ENCODE data around the gene SLC16A11. TPM values are rescaled to one million over a fixed set of nuclear protein-coding genes. Genes with fewer than 3 reads are reported as not detected.
"Not testable (repeated sequence)": the region's sequence is repeated elsewhere in the genome, so short reads cannot be mapped to it uniquely, and the experiment has no call there.

Gene SLC16A11
- total RNA-seq, 1 experiment from 2014 or later, result not detected

DNA sequence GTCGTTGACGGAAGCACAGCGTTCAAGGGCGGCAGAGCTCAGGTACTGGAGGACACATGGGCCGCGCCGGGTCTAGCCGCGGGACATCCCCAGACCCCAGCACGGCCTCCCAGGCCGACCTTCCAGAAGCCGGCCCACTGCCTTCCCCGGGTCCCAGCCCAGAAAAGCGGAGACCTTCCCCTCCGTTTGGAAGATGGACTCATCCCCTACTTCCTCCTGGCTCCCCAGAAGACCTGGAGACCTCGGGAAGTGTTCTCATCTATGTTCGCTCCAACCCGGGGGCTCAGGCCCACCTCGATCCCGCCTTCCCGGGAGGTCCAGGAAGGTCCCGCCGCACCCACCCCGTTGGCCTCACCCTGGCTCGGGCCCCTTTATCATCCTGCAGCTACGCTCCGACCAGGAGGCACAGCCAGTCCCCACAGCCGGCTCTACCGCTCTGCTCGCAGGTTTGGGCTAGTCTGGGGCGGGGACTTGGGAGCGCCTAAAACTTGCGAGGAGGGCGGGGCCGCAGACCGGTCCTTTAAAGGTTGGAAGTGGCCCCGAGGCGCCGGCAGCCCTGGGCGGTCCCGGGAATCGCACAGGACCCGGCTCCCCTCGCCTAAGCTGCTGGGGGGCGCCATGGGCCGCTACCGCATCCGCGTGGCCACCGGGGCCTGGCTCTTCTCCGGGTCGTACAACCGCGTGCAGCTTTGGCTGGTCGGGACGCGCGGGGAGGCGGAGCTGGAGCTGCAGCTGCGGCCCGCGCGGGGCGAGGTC is 48.2 kb downstream of the SLC16A11 start, which contains the start of gene ALOX12:
Gene ALOX12 (plus strand): TSS at position 550 of the 756 bp plus-strand sequence. CDS start 69 bp downstream, at position 619.
- no TSS peak for BruUV-seq (replicated peaks)
- H3K36me3 Mint-ChIP-seq (ENCODE audit: insufficient read depth, unreplicated experiment), result peaks cover 26% of the 10 kb centered on the region
- CTCF ChIA-PET, result interaction anchor here (0.8 to 1.3 kb wide), 3 partner anchors 9 to 152 kb away, joined by 3 to 5 read pairs (median 4); no protein-coding TSS in a partner anchor
- TF ChIP-seq, protein P1, sequence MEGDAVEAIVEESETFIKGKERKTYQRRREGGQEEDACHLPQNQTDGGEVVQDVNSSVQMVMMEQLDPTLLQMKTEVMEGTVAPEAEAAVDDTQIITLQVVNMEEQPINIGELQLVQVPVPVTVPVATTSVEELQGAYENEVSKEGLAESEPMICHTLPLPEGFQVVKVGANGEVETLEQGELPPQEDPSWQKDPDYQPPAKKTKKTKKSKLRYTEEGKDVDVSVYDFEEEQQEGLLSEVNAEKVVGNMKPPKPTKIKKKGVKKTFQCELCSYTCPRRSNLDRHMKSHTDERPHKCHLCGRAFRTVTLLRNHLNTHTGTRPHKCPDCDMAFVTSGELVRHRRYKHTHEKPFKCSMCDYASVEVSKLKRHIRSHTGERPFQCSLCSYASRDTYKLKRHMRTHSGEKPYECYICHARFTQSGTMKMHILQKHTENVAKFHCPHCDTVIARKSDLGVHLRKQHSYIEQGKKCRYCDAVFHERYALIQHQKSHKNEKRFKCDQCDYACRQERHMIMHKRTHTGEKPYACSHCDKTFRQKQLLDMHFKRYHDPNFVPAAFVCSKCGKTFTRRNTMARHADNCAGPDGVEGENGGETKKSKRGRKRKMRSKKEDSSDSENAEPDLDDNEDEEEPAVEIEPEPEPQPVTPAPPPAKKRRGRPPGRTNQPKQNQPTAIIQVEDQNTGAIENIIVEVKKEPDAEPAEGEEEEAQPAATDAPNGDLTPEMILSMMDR (IDR thresholded peaks at IDR 0.05; ENCODE audit: unreplicated experiment), result no peak
- no peaks in the 10 kb centered on the region for H3K4me1 Mint-ChIP-seq (ENCODE audit: insufficient read depth, unreplicated experiment)
- H3K9me3 Mint-ChIP-seq (ENCODE audit: unreplicated experiment), result no peaks in the 10 kb centered on the region
- no peak for DNase-seq (ENCODE audit: unreplicated experiment)
- POLR2A ChIA-PET, result interaction anchor here (1.2 to 2.0 kb wide), 2 partner anchors 9 to 17 kb away, joined by 3 to 5 read pairs; partner anchors contain the start of gene RNASEK
- no peak within 1 kb of the TSS for H3K27ac Mint-ChIP-seq (ENCODE audit: low read depth, unreplicated experiment)
- intact Hi-C loops (cut with micrococcal nuclease), result no loop called here
- no peak within 1 kb of the TSS for H3K4me3 Mint-ChIP-seq (ENCODE audit: unreplicated experiment)
- H3K27me3 Mint-ChIP-seq (ENCODE audit: insufficient read depth, unreplicated experiment), result no peaks in the 10 kb centered on the region

DNA sequence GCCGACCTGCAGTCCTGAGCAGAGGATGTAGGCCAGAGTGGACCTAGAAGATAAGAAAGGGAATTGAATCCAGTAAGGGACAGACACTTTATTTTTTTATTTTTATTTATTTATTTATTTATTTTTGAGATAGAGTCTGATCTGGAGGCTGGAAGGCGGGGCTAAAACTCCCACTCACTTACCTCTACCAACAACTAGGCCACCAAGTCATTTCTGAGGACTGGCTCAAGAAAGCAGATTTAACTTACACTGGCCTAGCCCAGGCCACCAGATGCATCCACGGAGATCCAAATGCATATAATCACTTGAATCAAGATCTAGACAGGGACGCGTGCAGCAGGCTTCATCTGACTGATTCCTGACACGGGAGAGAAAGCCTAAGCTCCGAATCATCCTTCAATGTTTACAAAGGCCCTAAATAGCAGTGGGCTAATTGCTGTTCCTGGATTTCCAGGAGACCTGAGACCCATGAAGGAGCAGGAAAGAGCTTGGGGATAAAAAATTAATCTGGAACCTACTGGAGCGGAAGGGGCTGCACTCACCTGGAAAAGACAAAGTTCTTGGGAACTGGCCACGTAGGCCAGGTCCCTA is 49.1 kb downstream of the SLC16A11 start:
- CTCF ChIA-PET, result interaction anchor here (1.3 to 1.6 kb wide), 2 partner anchors 151 to 328 kb away, joined by 3 to 5 read pairs; no protein-coding TSS in a partner anchor
- no peak overlapping the region for H3K27ac Mint-ChIP-seq (ENCODE audit: low read depth, unreplicated experiment)
- TF ChIP-seq, protein P1 (IDR thresholded peaks at IDR 0.05; ENCODE audit: unreplicated experiment), result no peak
- DNase-seq (ENCODE audit: unreplicated experiment), result no peak
- POLR2A ChIA-PET, result interaction anchor here (0.6 to 2.0 kb wide), 2 partner anchors 18 to 197 kb away, joined by 3 to 5 read pairs; partner anchors contain the start of gene RNASEK
- H3K36me3 Mint-ChIP-seq (ENCODE audit: insufficient read depth, unreplicated experiment), result peaks cover 22% of the 10 kb centered on the region
- no TSS peak for BruUV-seq (replicated peaks)
- intact Hi-C loops (cut with micrococcal nuclease), result no loop called here
- no peaks in the 10 kb centered on the region for H3K27me3 Mint-ChIP-seq (ENCODE audit: insufficient read depth, unreplicated experiment)
- H3K4me1 Mint-ChIP-seq (ENCODE audit: insufficient read depth, unreplicated experiment), result no peaks in the 10 kb centered on the region
- H3K4me3 Mint-ChIP-seq (ENCODE audit: unreplicated experiment), result no peak overlapping the region
- H3K9me3 Mint-ChIP-seq (ENCODE audit: unreplicated experiment), result no peaks in the 10 kb centered on the region

DNA sequence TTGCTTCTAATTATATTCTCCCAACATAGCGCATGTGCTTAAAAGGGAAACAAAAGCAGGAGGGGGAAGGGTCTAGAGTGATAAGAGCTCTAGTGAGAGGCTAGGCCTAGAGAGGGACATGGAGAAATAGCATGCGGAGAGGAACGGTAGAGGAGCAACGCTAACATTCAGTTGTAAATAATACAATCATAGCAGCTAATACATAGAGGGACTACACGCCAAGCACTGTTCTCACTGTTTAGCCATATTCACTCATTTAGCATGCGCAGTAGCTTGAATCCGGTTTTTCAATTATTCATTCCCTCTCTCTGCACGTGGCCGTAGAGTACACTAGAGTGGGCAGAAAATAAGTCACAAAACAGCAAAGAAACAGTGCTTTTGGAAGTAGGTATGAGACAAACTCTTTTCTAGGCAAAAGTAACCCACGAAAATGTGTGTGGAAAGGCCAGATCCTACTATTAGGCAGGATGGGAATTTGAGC is 49.7 kb downstream of the SLC16A11 start:
- no peak overlapping the region for H3K27ac Mint-ChIP-seq (ENCODE audit: low read depth, unreplicated experiment)
- CTCF ChIA-PET, result interaction anchor here (0.7 to 1.6 kb wide), 3 partner anchors 80 to 327 kb away, joined by 3 to 4 read pairs (median 3); no protein-coding TSS in a partner anchor
- H3K27me3 Mint-ChIP-seq (ENCODE audit: insufficient read depth, unreplicated experiment), result no peaks in the 10 kb centered on the region
- no TSS peak for BruUV-seq (replicated peaks)
- POLR2A ChIA-PET, result interaction anchor here (0.6 to 2.0 kb wide), 2 partner anchors 18 to 196 kb away, joined by 3 to 5 read pairs; partner anchors contain the start of gene RNASEK
- H3K4me3 Mint-ChIP-seq (ENCODE audit: unreplicated experiment), result no peak overlapping the region
- no peak for DNase-seq (ENCODE audit: unreplicated experiment)
- H3K9me3 Mint-ChIP-seq (ENCODE audit: unreplicated experiment), result no peaks in the 10 kb centered on the region
- TF ChIP-seq, protein P1 (IDR thresholded peaks at IDR 0.05; ENCODE audit: unreplicated experiment), result no peak
- H3K36me3 Mint-ChIP-seq (ENCODE audit: insufficient read depth, unreplicated experiment), result peaks cover 22% of the 10 kb centered on the region
- H3K4me1 Mint-ChIP-seq (ENCODE audit: insufficient read depth, unreplicated experiment), result no peaks in the 10 kb centered on the region
- intact Hi-C loops (cut with micrococcal nuclease), result no loop called here

DNA sequence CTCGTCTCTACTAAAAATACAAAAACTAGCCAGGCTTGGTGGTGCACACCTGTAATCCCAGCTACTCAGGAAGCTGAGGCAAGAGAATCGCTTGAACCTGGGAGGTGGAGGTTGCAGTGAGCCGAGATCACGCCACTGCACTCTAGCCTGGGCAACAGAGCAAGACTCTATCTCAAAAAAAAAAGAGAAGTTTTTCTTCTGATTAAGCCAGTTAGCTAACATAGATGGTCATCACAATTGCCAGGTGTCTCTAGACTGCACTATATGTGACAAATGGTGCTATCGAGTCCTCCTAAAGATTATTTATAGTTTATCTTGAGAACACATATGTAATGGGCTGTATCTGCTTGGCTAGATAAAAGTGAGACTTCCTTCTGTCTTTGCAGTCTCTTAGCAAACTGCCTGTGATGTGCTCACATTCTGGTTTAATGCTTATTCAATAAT is 50.3 kb downstream of the SLC16A11 start:
- H3K36me3 Mint-ChIP-seq (ENCODE audit: insufficient read depth, unreplicated experiment), result peaks cover 22% of the 10 kb centered on the region
- H3K4me3 Mint-ChIP-seq (ENCODE audit: unreplicated experiment); H3K9me3 Mint-ChIP-seq (ENCODE audit: unreplicated experiment); intact Hi-C loops (cut with micrococcal nuclease); DNase-seq (ENCODE audit: unreplicated experiment); POLR2A ChIA-PET; H3K27me3 Mint-ChIP-seq (ENCODE audit: insufficient read depth, unreplicated experiment); H3K27ac Mint-ChIP-seq (ENCODE audit: low read depth, unreplicated experiment); H3K4me1 Mint-ChIP-seq (ENCODE audit: insufficient read depth, unreplicated experiment); BruUV-seq (replicated peaks): not testable (repeated sequence)
- CTCF ChIA-PET, result interaction anchor here (0.7 to 1.6 kb wide), 3 partner anchors 79 to 327 kb away, joined by 3 to 4 read pairs (median 3); no protein-coding TSS in a partner anchor

Other genes with a start within 250 kb of the SLC16A11 start
- gene TEKT1, start 212.4 kb downstream of the SLC16A11 start, total RNA-seq (2022), result 0.27 TPM in 1 of 2 replicates, not detected in the other
- gene ALOX12, start 48.0 kb downstream of the SLC16A11 start, total RNA-seq (2022), result not detected in 2 replicates
- 155 and 209 TPM in 2 replicates for gene RNASEK, start 31.5 kb downstream of the SLC16A11 start, total RNA-seq (2022)
- gene BCL6B, start 21.0 kb downstream of the SLC16A11 start, total RNA-seq (2022), result not detected in 2 replicates
- 7.5 and 11.1 TPM in 2 replicates for gene SLC16A13, start 8.1 kb downstream of the SLC16A11 start, total RNA-seq (2022)
- not detected in 2 replicates for gene CLEC10A, start 36.2 kb upstream of the SLC16A11 start, total RNA-seq (2022)
- not detected in 2 replicates for gene ASGR2, start 70.7 kb upstream of the SLC16A11 start, total RNA-seq (2022)
- gene ASGR1, start 135.3 kb upstream of the SLC16A11 start, total RNA-seq (2022), result 0.37 and 0.59 TPM in 2 replicates
- gene DLG4, start 175.7 kb upstream of the SLC16A11 start, total RNA-seq (2022), result 7.6 TPM in 2 replicates
- 387 and 413 TPM in 2 replicates for gene ACADVL, start 175.8 kb upstream of the SLC16A11 start, total RNA-seq (2022)
- 34.9 and 37.4 TPM in 2 replicates for gene DVL2, start 190.4 kb upstream of the SLC16A11 start, total RNA-seq (2022)
- 41.8 and 47.1 TPM in 2 replicates for gene PHF23, start 195.4 kb upstream of the SLC16A11 start, total RNA-seq (2022)
- 226 and 294 TPM in 2 replicates for gene GABARAP, start 198.4 kb upstream of the SLC16A11 start, total RNA-seq (2022)
- 145 and 148 TPM in 2 replicates for gene CTDNEP1, start 207.6 kb upstream of the SLC16A11 start, total RNA-seq (2022)
- gene ELP5, start 208.1 kb upstream of the SLC16A11 start, total RNA-seq (2022), result 81.0 and 91.3 TPM in 2 replicates
- 20.8 and 23.9 TPM in 2 replicates for gene CLDN7, start 218.4 kb upstream of the SLC16A11 start, total RNA-seq (2022)
- gene SLC2A4, start 237.6 kb upstream of the SLC16A11 start, total RNA-seq (2022), result not detected in 2 replicates